K562 (cell line): ENCODE results near the gene PPP2R3C. TPM values are rescaled to one million over a fixed set of nuclear protein-coding genes. Genes with fewer than 3 reads are reported as not detected.

ENCODE experiments used
- ATAC-seq: fragments of 200-7000 bp; cut with Tn5 transposase; 3 replicates; pipeline ENCODE4 v1.9.1; 2020; ENCODE audit warnings: moderate library complexity
- BruUV-seq: library from RNA; stranded (reverse); fragments of 400-500 nt; replicated peaks from 2 replicates; lab custom pipeline; 2021; lab: Mats Ljungman, UMichigan
- CTCF ChIA-PET: fragments of 300-600 bp; formaldehyde crosslinking; extraction: SDS; loops from one replicate; lab custom pipeline; 2021; ENCODE audit warnings: low intra/inter-chr PET ratio; lab: Yijun Ruan, JAX
- POLR2A ChIA-PET: fragments of 300-600, 350-650 bp; sonication (Branson Sonifier 250); formaldehyde crosslinking; extraction: SDS; loops from one replicate; lab custom pipeline; 2021; ENCODE audit warnings: antibody characterized with exemption, inconsistent platforms; lab: Yijun Ruan, JAX
- DNase-seq, 4 experiments: peaks; one replicate each; pipeline versions ENCODE4 v3.0.0 to v3.0.0-alpha.2; 2011 to 2018; ENCODE audit warnings: low spot score in 3 of 4, mixed read lengths in 3 of 4; ENCODE audit errors: extremely low read depth in 1 of 4
- FAIRE-seq: peaks from 2 replicates; lab custom pipeline; 2011; peaks lifted over from hg19 to GRCh38; lab: Jason Lieb, UNC
- H2AFZ ChIP-seq: 2 replicates; pipeline ENCODE4 v1.6.0; 2011; ENCODE audit warnings: low read depth, low read length, control low read depth, inconsistent platforms
- H3K27ac ChIP-seq: fragments of 200-600 bp; 3 replicates; pipeline ENCODE4 v1.8.0; 2011; ENCODE audit warnings: low read depth, mild to moderate bottlenecking, control low read depth, inconsistent platforms, low read length, moderate library complexity, mixed read lengths; ENCODE audit errors: extremely low read depth
- H3K27me3 ChIP-seq, 2 experiments: fragments of 300-600 bp in 1 of 2; 2 replicates in 1 of 2; 3 replicates in 1 of 2; pipeline versions ENCODE4 v1.6.0 to v1.8.0; 2011; ENCODE audit warnings: inconsistent platforms in 2 of 2, low read length in 2 of 2, mild to moderate bottlenecking in 1 of 2, mixed read lengths in 1 of 2, moderate library complexity in 1 of 2; ENCODE audit not compliant: control insufficient read depth in 2 of 2, insufficient read depth in 2 of 2
- H3K36me3 ChIP-seq: fragments of 300-600 bp; 3 replicates; pipeline ENCODE4 v1.8.0; 2011; ENCODE audit warnings: mild to moderate bottlenecking, low read length, inconsistent platforms; ENCODE audit not compliant: control insufficient read depth, insufficient read depth
- H3K4me1 ChIP-seq, 2 experiments: fragments of 200-600 bp in 1 of 2; replicated peaks in 1 of 2; 2 replicates in 1 of 2; 3 replicates in 1 of 2; pipeline versions ENCODE4 v1.5.1 to v1.8.0; 2011; ENCODE audit warnings: inconsistent platforms in 2 of 2, low read length in 2 of 2, mild to moderate bottlenecking in 1 of 2, mixed read lengths in 1 of 2, moderate library complexity in 1 of 2; ENCODE audit not compliant: control insufficient read depth in 2 of 2, insufficient read depth in 2 of 2
- H3K4me2 ChIP-seq: 2 replicates; pipeline ENCODE4 v1.6.1; 2011; ENCODE audit warnings: low read length, control low read depth, inconsistent platforms, mixed read lengths; ENCODE audit not compliant: insufficient read depth
- H3K4me3 ChIP-seq: fragments of 200-600 bp; sonication (generic), shearing (Covaris generic); 2 replicates; pipeline ENCODE4 v1.5.1; 2016; ENCODE audit warnings: control low read depth, inconsistent platforms
- H3K79me2 ChIP-seq: fragments of 200-600 bp; 3 replicates; pipeline ENCODE4 v1.8.0; 2011; ENCODE audit warnings: low read length, inconsistent platforms; ENCODE audit not compliant: control insufficient read depth, insufficient read depth
- H3K9ac ChIP-seq, 2 experiments: 2 replicates each; pipeline versions ENCODE4 v1.6.0 to v1.6.1; 2011; ENCODE audit warnings: low read depth in 2 of 2, low read length in 2 of 2, control low read depth in 1 of 2, inconsistent platforms in 1 of 2, mild to moderate bottlenecking in 1 of 2, mixed read lengths in 1 of 2; ENCODE audit not compliant: insufficient read depth in 1 of 2
- H3K9me1 ChIP-seq: one replicate; pipeline ENCODE4 v1.6.0; 2011; ENCODE audit warnings: inconsistent platforms, mild to moderate bottlenecking, low read length, moderate library complexity; ENCODE audit not compliant: control insufficient read depth, insufficient read depth
- H3K9me3 ChIP-seq: replicated peaks from 2 replicates; pipeline ENCODE4 v1.5.1; 2011; ENCODE audit warnings: low read depth, low read length, inconsistent platforms; ENCODE audit not compliant: control insufficient read depth, insufficient read depth
- H4K20me1 ChIP-seq: replicated peaks from 2 replicates; pipeline ENCODE4 v1.6.1; 2011; ENCODE audit warnings: low read length, inconsistent platforms, mixed read lengths; ENCODE audit not compliant: control insufficient read depth, insufficient read depth
- CEBPG ChIP-seq, 3 experiments: fragments of 200-800 bp in 1 of 3; sonication (Bioruptor generic) in 1 of 3; sonication (generic) in 1 of 3; formaldehyde crosslinking in 1 of 3; IDR thresholded peaks in 2 of 3; conservative IDR thresholded peaks in 1 of 3; 2 replicates each; pipeline versions ENCODE4 v1.6.1 to v1.8.0; 2016 to 2022; ENCODE audit warnings: missing compliant biosample characterization in 2 of 3, missing genetic modification characterization in 2 of 3, mild to moderate bottlenecking in 1 of 3, missing genetic modification reagents in 1 of 3
- ELF4 ChIP-seq: fragments of 450-650 bp; formaldehyde crosslinking; IDR thresholded peaks from 2 replicates; pipeline ENCODE4 v1.4.0; 2022; ENCODE audit warnings: missing genetic modification characterization
- GABPA ChIP-seq: fragments of 200-800 bp; sonication (Bioruptor generic); conservative IDR thresholded peaks from 2 replicates; pipeline ENCODE4 v1.6.1; 2016; ENCODE audit warnings: low read depth, missing genetic modification characterization, missing compliant biosample characterization
- NFRKB ChIP-seq: fragments of 450-650 bp; IDR thresholded peaks from 2 replicates; pipeline ENCODE4 v1.6.1; 2016; ENCODE audit warnings: low read depth
- PATZ1 ChIP-seq: fragments of 250-450 bp; sonication (Bioruptor Pico); IDR thresholded peaks from 2 replicates; pipeline ENCODE4 v1.5.0; 2020; ENCODE audit warnings: mild to moderate bottlenecking, borderline replicate concordance
- TAF15 ChIP-seq: fragments of 200-400 bp; formaldehyde crosslinking; IDR thresholded peaks from 2 replicates; pipeline ENCODE4 v1.6.1; 2017; ENCODE audit warnings: mild to moderate bottlenecking, low read depth, low read length, moderate library complexity
- TEAD2 ChIP-seq: fragments of 450-650 bp; IDR thresholded peaks from 2 replicates; pipeline ENCODE4 v1.6.1; 2016; ENCODE audit warnings: missing genetic modification characterization, control low read depth, missing compliant biosample characterization
- ZFX ChIP-seq: sonication (generic); formaldehyde crosslinking; IDR thresholded peaks from 2 replicates; pipeline ENCODE4 v1.8.0; 2022; ENCODE audit warnings: mild to moderate bottlenecking, missing genetic modification reagents, moderate library complexity
- WGBS: fragments of 100-300 bp; shearing (Covaris generic); methylation state at CpG from one replicate; pipeline ENCODE4 v1.1.6; 2016; ENCODE audit warnings: low coverage, mixed read lengths; ENCODE audit not compliant: insufficient coverage; ENCODE audit errors: missing lambda C conversion rate; 5-methylcytosine and 5-hydroxymethylcytosine counted together
- in situ Hi-C: fragments of 300-500 bp; cut with MboI; formaldehyde crosslinking; loops from 4 replicates; pipeline ENCODE4 v1.15.0; 2018; ENCODE audit warnings: inconsistent platforms, mixed read lengths
- intact Hi-C: fragments of 100-400 bp; cut with micrococcal nuclease; formaldehyde crosslinking; loops from 2 replicates; pipeline ENCODE4 v1.14.2; 2022
- polyA plus RNA-seq, 8 experiments: library from polyadenylated mRNA; depleted of rRNA in 4 of 8; stranded (reverse) in 5 of 8; unstranded in 3 of 8; fragments of >200 nt; fragmentation: Nextera tagmentation in 2 of 8; fragmentation: Illumina TruSeq in 1 of 8; extraction: Ambion mirVana in 2 of 8; extraction: Trizol in 1 of 8; gene quantifications; 2 replicates each; pipeline versions ENCODE4 v1.2.1 to v1.2.3, GENCODE V29; 2011 to 2014; ENCODE audit warnings: inconsistent platforms in 1 of 8, missing spikeins in 1 of 8
- total RNA-seq, 7 experiments: library from RNA; depleted of rRNA in 6 of 7; stranded (reverse); fragments of >200 nt in 6 of 7; fragmentation: Illumina TruSeq in 2 of 7; extraction: Trizol in 2 of 7; gene quantifications; 2 replicates each; pipeline versions ENCODE4 v1.2.1 to v1.2.3, GENCODE V29; 2011 to 2021; ENCODE audit warnings: low replicate concordance in 1 of 7

The PPP2R3C gene
- total and polyA plus RNA-seq, 9 of the 15 experiments (the other 6 are each of a cell fraction or from before 2014, with no cell fraction given), result 14.7 to 43.3 (median 22.7) TPM

DNA sequence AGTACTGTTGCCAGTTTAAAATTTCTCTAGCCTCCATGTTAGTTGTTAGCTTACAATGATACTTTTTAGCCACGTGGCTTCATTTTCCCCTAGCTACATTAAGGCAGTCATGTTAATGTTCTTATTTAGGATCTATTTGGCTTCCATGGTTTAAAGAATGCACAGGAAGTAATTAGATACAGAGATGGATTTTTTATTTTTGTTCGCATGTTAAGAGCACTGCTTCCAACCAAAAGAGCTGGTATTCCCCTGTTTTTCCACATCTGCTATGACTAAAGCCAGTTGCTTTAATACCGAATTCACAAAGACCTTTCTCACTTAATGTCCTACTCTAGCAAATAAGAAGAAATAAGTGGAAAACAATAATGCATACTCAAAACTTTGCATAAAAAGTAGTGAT, 45.7 kb upstream of the PPP2R3C start:
- no peak overlapping the region for H3K27ac ChIP-seq
- in situ Hi-C loops, result no loop called here
- POLR2A ChIA-PET, result no interaction called here
- ATAC-seq (no peak), FAIRE-seq (no peak), DNase-seq (no peak)
- H4K20me1 ChIP-seq, result no peaks in the 10 kb centered on the region
- CTCF ChIA-PET, result no interaction called here
- no TSS peak for BruUV-seq
- 0 out of 3 replicates have a peak, but pooled peaks cover 2% of the 10 kb centered on the region for H3K36me3 ChIP-seq
- no peak overlapping the region for H3K4me2 ChIP-seq
- H3K27me3 ChIP-seq, result no peaks in the 10 kb centered on the region
- 71% methylated on average over 3 of the region's 3 CpGs for WGBS
- H3K9me1 ChIP-seq, result no peaks in the 10 kb centered on the region
- no peaks in the 10 kb centered on the region for H3K9me3 ChIP-seq
- no peak for TF ChIP-seq TEAD2 (tag)
- no peak for TF ChIP-seq TAF15
- TF ChIP-seq NFRKB, result no peak
- TF ChIP-seq GABPA (tag), result no peak
- TF ChIP-seq, all 486 proteins: peak for 0
- H2AFZ ChIP-seq, result no peak overlapping the region
- no peaks in the 10 kb centered on the region for H3K4me1 ChIP-seq
- no peak overlapping the region for H3K4me3 ChIP-seq
- no peak overlapping the region for H3K9ac ChIP-seq
- intact Hi-C loops, result no loop called here
- H3K79me2 ChIP-seq, result no peaks in the 10 kb centered on the region

DNA sequence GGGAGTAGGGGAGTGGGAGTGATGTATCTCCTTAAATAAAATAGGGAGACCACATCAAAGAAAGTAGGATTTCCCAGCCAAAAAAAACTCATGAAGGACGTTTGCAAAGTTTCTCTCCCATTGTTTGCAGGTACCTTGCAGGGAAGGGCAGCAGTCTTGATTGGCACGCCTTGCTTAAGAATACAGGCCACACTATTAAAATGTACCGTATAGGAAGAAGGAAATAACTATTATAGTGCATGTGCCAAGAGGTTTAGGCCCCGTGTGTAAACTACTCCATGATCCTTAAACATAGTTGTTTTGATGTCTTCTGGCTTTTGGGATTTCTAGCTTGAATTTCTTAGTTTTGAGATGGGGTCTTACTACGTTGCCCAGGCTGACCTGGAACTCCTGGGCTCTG, 43.1 kb upstream of the PPP2R3C start:
- TF ChIP-seq ZFX (CRISPR knock-in tag), result no peak
- no peak for TF ChIP-seq ELF4 (CRISPR knock-in tag)
- TF ChIP-seq CEBPG (CRISPR knock-in tag; IDR thresholded peaks at IDR 0.05), result no peak
- TF ChIP-seq CEBPG (tag; conservative IDR thresholded peaks at IDR 0.05 in 1 of 2, IDR thresholded peaks at IDR 0.05 in 1 of 2), result no peak
- TF ChIP-seq PATZ1 (CRISPR knock-in tag), result no peak
- no TSS peak for BruUV-seq
- Histone ChIP-seq H4K20me1 (no peaks in the 10 kb centered on the region), H3K27ac (no peak overlapping the region), H3K4me2 (no peak overlapping the region), H3K4me3 (no peak overlapping the region), H3K27me3 (no peaks in the 10 kb centered on the region), H2AFZ (no peak overlapping the region), H3K79me2 (no peaks in the 10 kb centered on the region), H3K36me3 (0 out of 3 replicates have a peak, but pooled peaks cover 3% of the 10 kb centered on the region), H3K4me1 (peaks cover 0 to 2% of the 10 kb centered on the region in 2 experiments; a peak in 1 of 5 replicates), H3K9me3 (no peaks in the 10 kb centered on the region), H3K9ac (no peak overlapping the region), H3K9me1 (no peaks in the 10 kb centered on the region)
- intact Hi-C loops, result no loop called here
- no peak for ATAC-seq
- ChIA-PET POLR2A (no interaction called here), CTCF (no interaction called here)
- whole genome bisulfite sequencing, result 64% methylated on average over 5 of the region's 5 CpGs
- FAIRE-seq, result no peak
- in situ Hi-C loops, result no loop called here
- no peak for DNase-seq
